ENCODE measurements around the gene LHX3.

LHX3 gene

DNA sequence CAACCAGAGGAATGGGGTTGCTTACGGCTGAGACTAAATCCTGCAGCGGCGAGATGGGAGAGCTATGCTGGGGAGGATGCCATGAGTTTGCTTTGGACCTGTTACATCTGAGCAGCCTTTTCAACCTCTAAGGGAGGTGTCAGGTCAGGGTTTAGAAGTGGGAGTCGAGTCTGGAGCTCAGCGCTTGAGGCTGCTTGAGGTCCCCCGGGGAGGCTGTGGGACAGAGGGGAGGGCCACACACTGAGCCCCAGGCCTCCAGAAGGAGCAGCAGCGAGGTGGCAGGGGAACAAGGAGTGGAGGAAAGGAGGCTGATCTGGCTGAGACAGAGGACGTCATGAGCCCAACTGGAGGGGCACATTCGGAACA, 42.6 kb upstream of the LHX3 start:
- H3K9me3 ChIP-seq (ENCODE audit: control insufficient read depth, low read length) = no peaks in the 10 kb centered on the region
- no peak for DNase-seq (ENCODE audit: low read depth)
- H3K4me3 ChIP-seq (ENCODE audit: low read length) = no peak overlapping the region
- no peaks in the 10 kb centered on the region for H3K36me3 ChIP-seq (ENCODE audit: control insufficient read depth, insufficient read depth, low read length, severe bottlenecking)
- no peak overlapping the region for H3K9ac ChIP-seq (ENCODE audit: low read length)
- peaks cover 47% of the 10 kb centered on the region for H3K27me3 ChIP-seq (replicated peaks; ENCODE audit: control insufficient read depth, insufficient read depth, low read length)
- peaks cover 14% of the 10 kb centered on the region for H3K4me1 ChIP-seq (ENCODE audit: control insufficient read depth, insufficient read depth, low read length)

GRCh38 chr9:136246849-136247550, 42.1 kb upstream of the LHX3 start:
- DNase-seq (ENCODE audit: low read depth) = no peak
- H3K9me3 ChIP-seq (ENCODE audit: control insufficient read depth, low read length) = no peaks in the 10 kb centered on the region
- H3K4me3 ChIP-seq (ENCODE audit: low read length) = no peak overlapping the region
- peaks cover 47% of the 10 kb centered on the region for H3K27me3 ChIP-seq (replicated peaks; ENCODE audit: control insufficient read depth, insufficient read depth, low read length)
- peaks cover 14% of the 10 kb centered on the region for H3K4me1 ChIP-seq (ENCODE audit: control insufficient read depth, insufficient read depth, low read length)
- H3K9ac ChIP-seq (ENCODE audit: low read length) = no peak overlapping the region
- no peaks in the 10 kb centered on the region for H3K36me3 ChIP-seq (ENCODE audit: control insufficient read depth, insufficient read depth, low read length, severe bottlenecking)

GRCh38 chr9:136245219-136246150, 40.6 kb upstream of the LHX3 start, which contains the start of gene QSOX2:
Gene QSOX2, minus strand, starts transcription at chr9:136245812. Its CDS starts 9 bp downstream, at chr9:136245803.
- H3K9me3 ChIP-seq (ENCODE audit: control insufficient read depth, low read length) = no peaks in the 10 kb centered on the region
- peaks cover 38% of the 10 kb centered on the region for H3K27me3 ChIP-seq (replicated peaks; ENCODE audit: control insufficient read depth, insufficient read depth, low read length)
- H3K4me3 ChIP-seq (ENCODE audit: low read length) = peak within 1 kb of the TSS; percentile 88
- H3K9ac ChIP-seq (ENCODE audit: low read length) = peak within 1 kb of the TSS; percentile 77
- H3K4me1 ChIP-seq (ENCODE audit: control insufficient read depth, insufficient read depth, low read length) = peaks cover 14% of the 10 kb centered on the region
- H3K36me3 ChIP-seq (ENCODE audit: control insufficient read depth, insufficient read depth, low read length, severe bottlenecking) = no peaks in the 10 kb centered on the region
- DNase-seq (ENCODE audit: low read depth) = peak; percentile 94

DNA sequence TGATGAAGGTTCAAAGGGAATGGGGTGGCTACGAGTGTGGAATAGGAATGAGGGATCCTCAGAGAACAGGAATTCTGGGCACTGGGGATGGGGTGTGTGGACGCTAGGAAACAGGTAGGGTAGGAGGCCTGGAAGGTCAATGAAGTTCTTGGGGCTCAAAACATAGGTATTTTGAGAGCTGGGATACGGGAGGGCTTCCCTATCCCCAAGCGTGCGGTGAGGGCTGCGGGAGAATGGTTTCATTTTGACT, 40.0 kb upstream of the LHX3 start:
- peaks cover 33% of the 10 kb centered on the region for H3K27me3 ChIP-seq (replicated peaks; ENCODE audit: control insufficient read depth, insufficient read depth, low read length)
- no peaks in the 10 kb centered on the region for H3K36me3 ChIP-seq (ENCODE audit: control insufficient read depth, insufficient read depth, low read length, severe bottlenecking)
- H3K9ac ChIP-seq (ENCODE audit: low read length) = peak overlapping the region; percentile 77
- H3K4me3 ChIP-seq (ENCODE audit: low read length) = peak overlapping the region; percentile 88
- no peak for DNase-seq (ENCODE audit: low read depth)
- H3K9me3 ChIP-seq (ENCODE audit: control insufficient read depth, low read length) = no peaks in the 10 kb centered on the region
- H3K4me1 ChIP-seq (ENCODE audit: control insufficient read depth, insufficient read depth, low read length) = peaks cover 14% of the 10 kb centered on the region

DNA sequence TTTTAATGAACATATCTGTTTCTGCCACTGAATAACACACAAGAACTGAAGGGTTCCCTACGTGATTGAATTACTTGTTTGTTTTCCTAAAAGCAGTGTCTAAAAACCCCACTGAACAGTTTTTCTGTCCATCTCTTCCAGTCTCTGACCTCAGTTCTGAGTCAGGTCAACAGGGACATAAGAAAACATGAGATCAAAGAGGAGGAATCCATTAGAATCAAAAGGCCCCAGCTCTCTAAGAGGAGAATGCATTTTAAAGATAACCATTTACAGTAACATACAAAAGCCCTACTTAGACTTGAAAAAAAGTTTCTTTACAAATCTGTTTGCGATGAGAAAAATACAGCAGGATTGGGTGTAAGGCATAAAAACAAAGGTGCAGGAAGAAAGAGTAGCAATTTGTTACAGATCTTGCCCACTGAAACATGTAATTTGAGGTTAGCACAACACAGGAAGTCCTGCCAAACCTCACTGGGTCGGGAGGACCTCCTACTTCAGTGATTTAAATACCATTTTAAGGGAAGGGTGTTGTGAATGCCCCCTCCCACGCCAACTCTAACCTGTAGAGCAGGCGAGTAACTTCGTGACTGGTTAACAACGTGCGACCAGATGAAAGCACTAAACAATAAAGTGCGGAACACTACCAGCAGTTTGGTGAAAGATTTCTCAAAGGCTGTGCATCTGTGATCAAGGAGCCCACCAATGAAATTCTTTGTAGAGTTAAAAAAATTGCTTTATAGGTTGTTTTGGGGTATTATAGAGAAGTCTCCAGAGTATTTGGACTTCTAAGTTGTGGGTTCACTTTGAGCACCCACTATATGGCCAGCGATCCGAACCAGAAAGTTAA, 39.4 kb upstream of the LHX3 start:
- H3K36me3 ChIP-seq (ENCODE audit: control insufficient read depth, insufficient read depth, low read length, severe bottlenecking) = no peaks in the 10 kb centered on the region
- no peak for DNase-seq (ENCODE audit: low read depth)
- peak overlapping the region; percentile 77 for H3K9ac ChIP-seq (ENCODE audit: low read length)
- peak overlapping the region; percentile 88 for H3K4me3 ChIP-seq (ENCODE audit: low read length)
- H3K9me3 ChIP-seq (ENCODE audit: control insufficient read depth, low read length) = no peaks in the 10 kb centered on the region
- peaks cover 29% of the 10 kb centered on the region for H3K27me3 ChIP-seq (replicated peaks; ENCODE audit: control insufficient read depth, insufficient read depth, low read length)
- peaks cover 14% of the 10 kb centered on the region for H3K4me1 ChIP-seq (ENCODE audit: control insufficient read depth, insufficient read depth, low read length)

DNA sequence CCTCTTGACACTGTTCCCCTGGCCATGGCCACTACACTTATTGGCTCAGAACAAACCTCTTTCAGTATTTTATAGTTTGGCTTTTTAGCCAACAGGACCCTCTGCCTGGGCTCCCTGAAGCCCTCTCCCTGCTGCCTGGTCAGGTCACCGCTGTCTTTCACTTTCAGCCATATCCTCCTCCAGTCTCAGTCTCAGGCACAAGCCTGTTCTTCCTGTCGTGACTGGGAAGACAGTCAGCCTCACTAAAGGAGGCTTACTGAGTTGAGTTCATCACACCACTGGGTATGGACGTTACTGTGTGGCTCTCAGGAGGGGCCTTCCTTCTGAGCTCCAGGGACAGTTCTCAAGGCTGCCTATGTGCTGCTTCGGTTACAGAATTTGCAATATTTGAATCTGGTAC, 38.7 kb upstream of the LHX3 start:
- DNase-seq (ENCODE audit: low read depth) = no peak
- H3K4me3 ChIP-seq (ENCODE audit: low read length) = no peak overlapping the region

GRCh38 chr9:136242918-136243525, 38.1 kb upstream of the LHX3 start:
- H3K9me3 ChIP-seq (ENCODE audit: control insufficient read depth, low read length) = no peaks in the 10 kb centered on the region
- H3K4me1 ChIP-seq (ENCODE audit: control insufficient read depth, insufficient read depth, low read length) = peaks cover 14% of the 10 kb centered on the region
- peaks cover 16% of the 10 kb centered on the region for H3K27me3 ChIP-seq (replicated peaks; ENCODE audit: control insufficient read depth, insufficient read depth, low read length)
- no peak overlapping the region for H3K9ac ChIP-seq (ENCODE audit: low read length)
- no peak overlapping the region for H3K4me3 ChIP-seq (ENCODE audit: low read length)
- DNase-seq (ENCODE audit: low read depth) = no peak
- H3K36me3 ChIP-seq (ENCODE audit: control insufficient read depth, insufficient read depth, low read length, severe bottlenecking) = no peaks in the 10 kb centered on the region

More for the DNA sequence above, 38.7 kb upstream of the LHX3 start:
- Histone ChIP-seq H3K4me1 (ENCODE audit: control insufficient read depth, insufficient read depth, low read length) (peaks cover 14% of the 10 kb centered on the region), H3K27me3 (replicated peaks; ENCODE audit: control insufficient read depth, insufficient read depth, low read length) (peaks cover 22% of the 10 kb centered on the region), H3K9me3 (ENCODE audit: control insufficient read depth, low read length) (no peaks in the 10 kb centered on the region), H3K36me3 (ENCODE audit: control insufficient read depth, insufficient read depth, low read length, severe bottlenecking) (no peaks in the 10 kb centered on the region), H3K9ac (ENCODE audit: low read length) (no peak overlapping the region)

- H3K27me3 ChIP-seq (replicated peaks; ENCODE audit: control insufficient read depth, insufficient read depth, low read length) = peaks cover 9% of the 10 kb centered on the region
- H3K9ac ChIP-seq (ENCODE audit: low read length) = no peak overlapping the region
- no peak for DNase-seq (ENCODE audit: low read depth)
- H3K4me3 ChIP-seq (ENCODE audit: low read length) = no peak overlapping the region
- H3K9me3 ChIP-seq (ENCODE audit: control insufficient read depth, low read length) = no peaks in the 10 kb centered on the region
- H3K36me3 ChIP-seq (ENCODE audit: control insufficient read depth, insufficient read depth, low read length, severe bottlenecking) = no peaks in the 10 kb centered on the region
- peaks cover 14% of the 10 kb centered on the region for H3K4me1 ChIP-seq (ENCODE audit: control insufficient read depth, insufficient read depth, low read length)
Observed at GRCh38 chr9:136242248-136242647, 37.3 kb upstream of the LHX3 start.

DNA sequence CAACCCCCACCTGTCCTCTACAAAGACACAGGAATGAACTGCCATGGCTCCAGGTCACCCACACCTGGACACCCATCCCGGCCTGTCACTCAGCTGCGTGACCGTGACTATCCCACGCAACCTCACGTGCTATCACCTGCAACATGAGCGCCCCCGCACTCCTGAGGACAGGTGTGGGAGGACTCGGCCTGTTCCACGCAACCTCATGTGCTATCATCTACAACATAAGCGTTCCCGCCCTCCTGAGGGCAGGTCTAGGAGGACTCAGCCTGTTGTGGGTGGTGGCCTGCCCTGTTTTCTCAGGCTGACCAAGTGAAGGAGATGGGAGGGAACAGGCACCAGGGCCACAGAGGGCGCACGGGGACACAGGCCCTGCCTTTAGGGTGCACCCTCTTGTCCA, 36.6 kb upstream of the LHX3 start:
- no peak for DNase-seq (ENCODE audit: low read depth)
- no peaks in the 10 kb centered on the region for H3K36me3 ChIP-seq (ENCODE audit: control insufficient read depth, insufficient read depth, low read length, severe bottlenecking)
- H3K9me3 ChIP-seq (ENCODE audit: control insufficient read depth, low read length) = no peaks in the 10 kb centered on the region
- no peak overlapping the region for H3K4me3 ChIP-seq (ENCODE audit: low read length)
- peaks cover 14% of the 10 kb centered on the region for H3K4me1 ChIP-seq (ENCODE audit: control insufficient read depth, insufficient read depth, low read length)
- peaks cover 2% of the 10 kb centered on the region for H3K27me3 ChIP-seq (replicated peaks; ENCODE audit: control insufficient read depth, insufficient read depth, low read length)
- H3K9ac ChIP-seq (ENCODE audit: low read length) = no peak overlapping the region

DNA sequence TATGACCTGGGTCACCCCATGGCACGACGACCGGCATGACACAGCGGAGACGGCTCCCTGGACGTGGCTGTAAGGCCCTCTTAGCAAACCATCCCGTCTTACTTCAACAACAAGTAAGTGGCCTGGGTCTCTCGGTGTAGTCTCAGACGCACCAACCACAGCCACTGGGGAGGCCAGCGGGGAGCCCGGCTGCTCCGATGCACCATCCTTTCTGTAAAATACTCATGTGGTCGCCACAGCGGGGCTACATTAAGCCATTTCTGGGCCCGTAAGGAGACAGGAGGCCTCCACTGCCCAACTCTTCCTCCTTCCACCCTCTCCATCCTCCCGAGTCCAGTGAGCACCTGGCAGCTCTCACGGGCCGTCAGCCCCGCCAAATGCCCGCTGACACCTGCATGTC, 36.0 kb upstream of the LHX3 start:
- DNase-seq (ENCODE audit: low read depth) = no peak
- H3K36me3 ChIP-seq (ENCODE audit: control insufficient read depth, insufficient read depth, low read length, severe bottlenecking) = peaks cover under 1% of the 10 kb centered on the region
- no peaks in the 10 kb centered on the region for H3K27me3 ChIP-seq (replicated peaks; ENCODE audit: control insufficient read depth, insufficient read depth, low read length)
- no peak overlapping the region for H3K4me3 ChIP-seq (ENCODE audit: low read length)
- no peak overlapping the region for H3K9ac ChIP-seq (ENCODE audit: low read length)
- H3K4me1 ChIP-seq (ENCODE audit: control insufficient read depth, insufficient read depth, low read length) = peaks cover 12% of the 10 kb centered on the region
- no peaks in the 10 kb centered on the region for H3K9me3 ChIP-seq (ENCODE audit: control insufficient read depth, low read length)

DNA sequence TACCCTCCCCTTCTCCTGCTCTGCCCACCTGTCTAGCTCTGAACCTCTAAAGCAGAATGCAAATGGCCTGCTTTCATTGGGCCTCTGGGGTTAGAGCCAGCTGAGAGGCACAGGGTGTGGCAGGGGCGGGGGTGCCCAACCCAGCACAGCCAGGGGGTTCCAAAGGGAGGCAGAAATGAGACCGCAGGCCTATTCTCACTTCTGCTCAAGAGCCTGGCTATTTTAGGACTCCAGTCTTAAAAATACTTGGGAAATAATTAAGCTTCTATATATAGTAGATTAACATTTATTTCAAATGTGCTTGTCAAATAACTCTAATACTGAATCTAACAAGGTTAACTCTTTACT, 35.0 kb upstream of the LHX3 start:
- Histone ChIP-seq H3K36me3 (ENCODE audit: control insufficient read depth, insufficient read depth, low read length, severe bottlenecking) (peaks cover 6% of the 10 kb centered on the region), H3K4me3 (ENCODE audit: low read length) (no peak overlapping the region), H3K9me3 (ENCODE audit: control insufficient read depth, low read length) (no peaks in the 10 kb centered on the region), H3K9ac (ENCODE audit: low read length) (no peak overlapping the region), H3K4me1 (ENCODE audit: control insufficient read depth, insufficient read depth, low read length) (peaks cover 10% of the 10 kb centered on the region), H3K27me3 (replicated peaks; ENCODE audit: control insufficient read depth, insufficient read depth, low read length) (no peaks in the 10 kb centered on the region)
- no peak for DNase-seq (ENCODE audit: low read depth)

Data from adipocyte (in vitro differentiated cells).